Heart left ventricle (tissue), 16 donors: ENCODE results near the gene RSL24D1. TPM values are rescaled to one million over a fixed set of nuclear protein-coding genes. Genes with fewer than 3 reads are reported as not detected.
A peak's percentile ranks its signal among the peaks of the same experiment; 100 is the strongest.

Experiments
- ATAC-seq, 4 donors: fragments of 200-7000 bp; cut with Tn5 transposase; one replicate each; pipeline ENCODE4 v1.9.1; 2020 to 2022; ENCODE audit warnings: moderate library complexity in 4 of 4, mild to moderate bottlenecking in 3 of 4, moderate number of reproducible peaks in 1 of 4
- DNase-seq, 5 donors: peaks; one replicate each; pipeline ENCODE4 v3.0.0-alpha.2; 2020
- H3K27ac ChIP-seq, 12 donors: fragments of 200-600 bp; sonication (generic) in 4 of 12; one replicate each; pipeline versions ENCODE4 v1.5.0 to v1.8.0; 2016 to 2022; ENCODE audit warnings: mild to moderate bottlenecking in 2 of 12
- H3K27me3 ChIP-seq, 9 donors: fragments of 200-600 bp; sonication (generic) in 2 of 9; one replicate each; pipeline versions ENCODE4 v1.5.1 to v1.8.0; 2016 to 2022; ENCODE audit warnings: mild to moderate bottlenecking in 3 of 9
- H3K36me3 ChIP-seq, 9 donors: fragments of 200-600 bp; sonication (generic) in 2 of 9; one replicate each; pipeline versions ENCODE4 v1.5.0 to v1.8.0; 2018 to 2022; ENCODE audit warnings: mild to moderate bottlenecking in 2 of 9
- H3K4me1 ChIP-seq, 12 donors: fragments of 200-600 bp; sonication (generic) in 4 of 12; one replicate each; pipeline versions ENCODE4 v1.5.0 to v1.8.0; 2016 to 2022; ENCODE audit warnings: mild to moderate bottlenecking in 3 of 12
- H3K4me3 ChIP-seq, 12 donors: fragments of 200-600 bp; sonication (generic) in 4 of 12; one replicate each; pipeline versions ENCODE4 v1.5.0 to v1.8.0; 2017 to 2022; ENCODE audit warnings: mild to moderate bottlenecking in 9 of 12, moderate library complexity in 4 of 12
- H3K9me3 ChIP-seq, 12 donors: fragments of 200-600 bp; sonication (generic) in 4 of 12; one replicate each; pipeline versions ENCODE4 v1.5.0 to v1.8.0; 2016 to 2022; ENCODE audit warnings: mild to moderate bottlenecking in 1 of 12
- CTCF ChIP-seq, 12 donors: fragments of 200-600 bp; sonication (generic) in 4 of 12; IDR thresholded peaks; one replicate each; pipeline versions ENCODE4 v1.5.0 to v1.8.0; 2018 to 2022; ENCODE audit warnings: antibody characterized with exemption in 12 of 12, mild to moderate bottlenecking in 5 of 12
- POLR2A ChIP-seq, 2 donors: fragments of 450-650 bp; IDR thresholded peaks; one replicate each; pipeline ENCODE4 v1.6.1; 2017; ENCODE audit warnings: antibody characterized with exemption in 2 of 2, mild to moderate bottlenecking in 2 of 2, moderate library complexity in 2 of 2
- WGBS, 4 donors: extraction: QIAGEN DNeasy Blood & Tissue Kit in 2 of 4; methylation state at CpG; one replicate each; pipeline versions ENCODE4 v1.1.5 to v1.1.7; 2013 to 2018; 5-methylcytosine and 5-hydroxymethylcytosine counted together
- intact Hi-C, 10 donors: fragments of 100-400 bp; cut with DNase I; formaldehyde crosslinking; loops; one replicate each; pipeline versions ENCODE4 v1.11.1 to v1.14.2; 2022
- long read RNA-seq, 3 donors: library from polyadenylated mRNA; unstranded; transcript quantifications; one replicate each; pipeline ENCODE4 v2.0.0, GENCODE V29; 2020 to 2021
- polyA plus RNA-seq, 2 donors: library from polyadenylated mRNA; stranded (reverse); fragments of 200-250 nt; gene quantifications; one replicate each; pipeline ENCODE4 v1.2.3, GENCODE V29; 2013
- total RNA-seq, 9 donors: library from RNA; depleted of rRNA in 2 of 9; stranded (reverse); fragments of >200 nt in 2 of 9; fragmentation: NEBNext Ultra II Directional in 3 of 9; extraction: Animal tissue kit (Norgen Biotek cat#: 25700) in 3 of 9; gene quantifications; one replicate each; pipeline versions ENCODE4 v1.1.0 to v1.2.4, GENCODE V29; 2016 to 2023
- donor health status: ischemic (EF 13 %, LVEDD 7.1; RV severe dilation, severe dysfunction).
- donor health status: healthy with polysubstance abuse.
- donor health status: DM: no; HTN: yes; CAD: no.
- donor health status: DM: no; HTN: no; CAD: no.
- donor health status: ischemic (EF 25% LVEDD 6.9; RV normal size, moderate dysfunction).
- donor health status: ischemic (EF 25% LVEDD 5.7; RV mildly dilated, moderate dysfunction).
- donor health status: healthy.
- donor health status: DM: yes; HTN: yes; CAD: no.
- donor health status: ischemic (EF 35%, LVEDD 5.7; RV mildly dilated, moderate dysfunction).
- donor health status: nonischemic (EF 11% LVEDD 7.7; RV severe dilation, severe dysfunction).
- donor health status: DM: yes; HTN: yes; CAD: no.
- donor health status: PGD.
- donor health status: ischemic (EF 29% LVEDD 5.4; RV normal size, mild dysfunction).
- donor health status: nonischemic (EF 23%, LVEDD 6.1; RV moderate dilation, normal function).

RSL24D1 gene
- total RNA-seq (10 to 100 TPM; 25.5 to 51.5 (median 39.2) TPM), polyA plus RNA-seq (10 to 100 TPM; 40.8 to 51.9 TPM)
- long read RNA-seq, donor 1, transcript RSL24D1-201 (6 exons, 2,015 nt): major isoform, 51 of 53 reads
- long read RNA-seq, donor 1, partial matches to known transcripts: 0 of 53 reads
- long read RNA-seq, donor 1, other reads (novel, unspliced or antisense): 2 of 53 reads
- long read RNA-seq, donor 2, transcript RSL24D1-201 (6 exons, 2,015 nt): major isoform, 269 of 277 reads
- long read RNA-seq, donor 2, partial matches to known transcripts: 4 of 277 reads
- long read RNA-seq, donor 2, other reads (novel, unspliced or antisense): 4 of 277 reads
- long read RNA-seq, donor 3, transcript RSL24D1-201 (6 exons, 2,015 nt): major isoform, 37 of 39 reads
- long read RNA-seq, donor 3, partial matches to known transcripts: 0 of 39 reads
- long read RNA-seq, donor 3, other reads (novel, unspliced or antisense): 2 of 39 reads

GRCh38 chr15:55196458-55197361 lies at the start of gene RSL24D1:
TSS of gene RSL24D1 (minus strand) at chr15:55196941. CDS start at chr15:55196890, 51 bp downstream.
- ATAC-seq (peak; percentile 99 to 100 (median 100)), DNase-seq (peak; percentile 96 to 98 (median 96))
- Histone ChIP-seq H3K36me3 (peaks cover 0 to 10% (median 7%) of the 10 kb centered on the region in 9 donors), H3K9me3 (no peaks in the 10 kb centered on the region), H3K27me3 (no peaks in the 10 kb centered on the region), H3K27ac (peak within 1 kb of the TSS; percentile 78 to 93 (median 90)), H3K4me1 (peaks cover 0 to 43% (median 26%) of the 10 kb centered on the region in 12 donors), H3K4me3 (peak within 1 kb of the TSS; percentile 63 to 97 (median 80))
- TF ChIP-seq CTCF (IDR thresholded peaks at IDR 0.05) (peak in 10 of 12 donors; percentile 13 to 63 (median 44)), POLR2A (IDR thresholded peaks at IDR 0.05) (peak in 1 of 2 donors; percentile 76)
- WGBS, 4 donors: 0 to 1% (median 0%) methylated on average over 54 to 62 of the region's 62 CpGs
- intact Hi-C loops: loop anchor here in 2 of 10 donors (1.0 to 10.0 kb wide), 4 partner anchors 94 to 1046 kb away; partner anchors contain the start of genes CCPG1 (in 2 of the 2), PIERCE2 (in 2 of the 2) and RFX7 (in 1 of the 2)

- Histone ChIP-seq H3K4me1 (peaks cover 0 to 42% (median 0%) of the 10 kb centered on the region in 12 donors), H3K27me3 (no peaks in the 10 kb centered on the region), H3K27ac (no peak overlapping the region), H3K4me3 (no peak overlapping the region), H3K36me3 (no peaks in the 10 kb centered on the region), H3K9me3 (no peaks in the 10 kb centered on the region)
- TF ChIP-seq CTCF (IDR thresholded peaks at IDR 0.05): no peak
- TF ChIP-seq POLR2A (IDR thresholded peaks at IDR 0.05): no peak
- no peak for DNase-seq
- 89 to 96% (median 94%) methylated on average over 4 of the region's 4 CpGs for WGBS, 4 donors
- no peak for ATAC-seq
- intact Hi-C loops: no loop called here
Measured at GRCh38 chr15:55245059-55245458, 48.3 kb upstream of the RSL24D1 start.

- no peak overlapping the region for H3K27ac ChIP-seq
- TF ChIP-seq CTCF (IDR thresholded peaks at IDR 0.05) (no peak), POLR2A (IDR thresholded peaks at IDR 0.05) (no peak)
- no peaks in the 10 kb centered on the region for H3K27me3 ChIP-seq
- ATAC-seq (no peak), DNase-seq (no peak)
- intact Hi-C loops: no loop called here
- peaks cover 0 to 21% (median 0%) of the 10 kb centered on the region in 12 donors for H3K4me1 ChIP-seq
- H3K4me3 ChIP-seq: no peak overlapping the region
- H3K9me3 ChIP-seq: no peaks in the 10 kb centered on the region
- 0 to 98% (median 27%) methylated on average over 1 of the region's 1 CpG for WGBS, 4 donors
- H3K36me3 ChIP-seq: no peaks in the 10 kb centered on the region
Measured at GRCh38 chr15:55241891-55242290, 45.1 kb upstream of the RSL24D1 start.
